HG02642 (cell line): Measurements from ENCODE around the gene MORC2.

Experiments
- ATAC-seq: cut with Tn5 transposase; IDR thresholded peaks from one replicate; pipeline ENCODE4 v1.9.1; 2021; ENCODE audit warnings: mild to moderate bottlenecking; ENCODE audit not compliant: unreplicated experiment, poor library complexity

The MORC2 gene

GRCh38 chr22:30953206-30953605, 15.4 kb downstream of the MORC2 start:
- no peak for ATAC-seq

DNA sequence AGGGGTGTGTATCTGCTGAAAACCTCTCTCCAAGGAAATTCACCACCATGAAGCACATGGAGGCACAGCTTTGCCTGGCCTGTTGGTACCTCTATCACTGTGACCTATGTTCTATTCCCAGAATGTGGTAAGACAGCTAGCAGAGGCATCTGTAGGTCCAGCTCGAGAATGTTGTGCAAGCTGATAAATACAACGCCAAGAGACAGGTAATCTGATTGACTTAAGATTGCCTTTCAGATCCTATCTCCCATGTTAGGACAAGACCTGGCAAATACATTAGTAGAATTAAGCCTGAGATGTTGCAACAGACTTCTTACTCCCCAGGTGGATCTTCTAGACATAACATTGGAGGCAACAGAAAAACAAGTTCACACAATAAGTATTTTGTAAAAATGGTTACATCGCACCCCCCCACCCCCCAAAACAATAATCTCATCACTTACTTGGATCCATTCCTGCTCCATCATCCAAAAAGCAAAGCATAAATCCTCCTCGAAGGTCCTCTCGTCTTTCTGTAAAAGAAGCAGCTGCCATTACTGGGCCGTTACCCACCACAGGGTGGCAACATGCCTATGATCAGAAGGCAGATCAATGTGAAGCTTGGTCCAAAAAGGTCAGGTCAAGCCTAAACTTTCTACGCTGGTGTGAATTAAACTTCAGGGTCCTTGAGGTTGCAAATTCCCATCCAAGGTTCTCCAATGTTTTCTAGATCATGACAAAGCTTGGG, 18.5 kb downstream of the MORC2 start:
- no peak for ATAC-seq

- ATAC-seq: no peak
Measured at GRCh38 chr22:30948930-30949342, 19.6 kb downstream of the MORC2 start.

DNA sequence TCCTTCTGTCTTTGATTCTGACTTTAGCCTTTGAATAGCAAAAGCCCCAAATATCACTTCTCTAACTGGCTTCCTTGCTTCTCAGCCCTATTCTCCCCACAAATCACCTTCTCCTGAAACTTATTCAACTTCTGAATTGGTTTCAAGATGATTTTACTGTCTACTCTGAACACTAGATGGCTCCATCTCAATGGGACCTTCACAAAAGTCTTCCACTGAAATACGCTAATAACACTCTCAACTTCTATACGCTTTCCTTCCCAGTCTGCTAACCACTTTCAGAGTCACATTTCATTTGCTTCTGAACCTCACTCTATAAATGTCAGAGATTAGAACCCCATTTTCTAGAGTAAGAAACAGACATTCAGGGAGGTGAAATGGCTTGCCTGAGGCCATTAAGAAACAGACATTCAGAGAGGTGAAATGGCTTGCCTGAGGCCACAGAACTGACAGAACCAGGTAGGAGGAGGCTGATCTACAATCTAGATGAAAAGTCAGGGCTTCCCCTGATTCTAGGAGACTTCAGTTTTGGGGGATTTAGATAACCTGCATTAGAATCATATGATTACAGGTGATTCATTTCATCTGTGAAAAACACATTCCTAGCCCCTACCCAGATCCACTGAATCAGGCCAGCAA, 20.6 kb downstream of the MORC2 start:
- ATAC-seq: no peak

DNA sequence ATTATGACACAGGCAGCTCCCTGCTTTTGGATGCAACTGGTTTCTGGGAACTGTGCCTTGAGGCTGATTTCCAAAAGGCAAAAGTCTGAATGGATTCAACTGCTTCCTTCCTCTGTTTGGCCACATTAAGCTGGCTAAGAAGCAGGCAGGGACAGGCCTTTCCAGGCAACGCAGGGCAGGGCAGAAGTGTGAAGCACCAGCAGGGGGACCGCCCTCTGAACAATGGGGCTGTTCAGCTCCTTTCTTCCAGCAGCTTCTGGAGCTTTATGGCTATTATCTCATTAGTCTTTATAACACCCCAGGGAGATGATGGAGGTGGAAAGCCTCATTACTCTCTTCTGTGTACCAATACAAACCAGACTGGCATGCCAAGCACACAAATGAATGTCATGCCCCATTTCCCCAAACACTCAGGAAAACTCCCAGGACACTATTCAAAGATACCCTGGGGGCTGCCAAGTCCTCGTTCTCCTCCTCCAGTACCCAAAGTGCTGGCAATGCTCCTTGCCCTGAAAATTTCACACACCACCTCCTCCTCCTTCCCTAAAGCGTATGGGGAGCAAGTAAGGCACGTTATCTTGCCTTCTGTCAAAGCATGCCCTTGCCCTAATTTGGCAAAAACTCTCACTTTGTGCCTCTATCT, 21.3 kb downstream of the MORC2 start:
- ATAC-seq: no peak

- no peak for ATAC-seq
Measured at GRCh38 chr22:30946354-30946753, 22.2 kb downstream of the MORC2 start.

- no peak for ATAC-seq
Measured at GRCh38 chr22:30945653-30946052, 22.9 kb downstream of the MORC2 start.

- ATAC-seq: no peak
Measured at GRCh38 chr22:30944986-30945385, 23.6 kb downstream of the MORC2 start.

GRCh38 chr22:30943368-30943767, 25.2 kb downstream of the MORC2 start:
- ATAC-seq: no peak

GRCh38 chr22:30941363-30941740, 27.2 kb downstream of the MORC2 start:
- ATAC-seq: no peak

- ATAC-seq: no peak
Measured at GRCh38 chr22:30940685-30941362, 27.8 kb downstream of the MORC2 start.

- ATAC-seq: no peak
Measured at GRCh38 chr22:30934053-30934452, 34.5 kb downstream of the MORC2 start.

DNA sequence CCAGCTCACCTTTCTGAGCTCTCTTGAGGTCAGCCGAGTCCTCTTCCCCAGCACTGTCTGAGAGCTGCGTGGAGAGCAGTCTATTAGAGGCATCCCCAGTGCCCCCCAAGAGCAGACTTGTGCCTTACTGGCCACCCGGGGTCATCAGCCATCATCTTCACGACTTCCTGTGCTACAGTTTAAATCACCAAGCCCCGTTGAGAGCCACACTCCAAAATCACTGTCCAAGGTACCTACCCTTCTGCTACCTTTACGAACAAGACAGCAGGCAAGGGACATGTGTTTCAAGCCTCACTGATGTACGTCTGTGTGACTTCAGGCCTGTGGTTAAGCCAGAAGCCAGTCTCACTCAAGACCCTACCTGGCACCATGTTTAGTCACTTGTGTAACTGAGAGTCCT, 35.1 kb downstream of the MORC2 start:
- ATAC-seq: no peak

GRCh38 chr22:30932661-30933060, 35.9 kb downstream of the MORC2 start:
- ATAC-seq: no peak

- ATAC-seq: no peak
Measured at GRCh38 chr22:30931541-30932300, 36.9 kb downstream of the MORC2 start.

DNA sequence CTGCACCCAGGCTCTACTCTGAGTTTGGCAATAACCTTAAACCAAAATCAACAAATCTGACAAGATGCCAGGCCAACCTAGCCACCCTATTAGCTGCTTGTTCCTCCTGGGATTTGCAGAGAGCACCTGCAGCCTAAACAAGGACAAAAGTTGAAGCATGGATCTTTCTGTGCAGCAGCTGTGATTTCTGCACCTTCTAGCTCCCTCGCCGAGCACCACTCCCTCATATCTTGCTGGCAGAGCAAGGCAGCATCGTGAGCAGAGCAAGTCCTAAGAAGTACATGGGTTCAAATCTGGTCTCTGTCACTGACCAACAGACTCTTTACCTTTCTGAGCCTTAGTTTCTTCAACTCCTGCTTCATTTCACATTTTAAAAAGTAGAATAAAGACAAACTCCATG, 38.3 kb downstream of the MORC2 start:
- ATAC-seq: no peak

- ATAC-seq: no peak
Measured at GRCh38 chr22:30928401-30928800, 40.2 kb downstream of the MORC2 start.

DNA sequence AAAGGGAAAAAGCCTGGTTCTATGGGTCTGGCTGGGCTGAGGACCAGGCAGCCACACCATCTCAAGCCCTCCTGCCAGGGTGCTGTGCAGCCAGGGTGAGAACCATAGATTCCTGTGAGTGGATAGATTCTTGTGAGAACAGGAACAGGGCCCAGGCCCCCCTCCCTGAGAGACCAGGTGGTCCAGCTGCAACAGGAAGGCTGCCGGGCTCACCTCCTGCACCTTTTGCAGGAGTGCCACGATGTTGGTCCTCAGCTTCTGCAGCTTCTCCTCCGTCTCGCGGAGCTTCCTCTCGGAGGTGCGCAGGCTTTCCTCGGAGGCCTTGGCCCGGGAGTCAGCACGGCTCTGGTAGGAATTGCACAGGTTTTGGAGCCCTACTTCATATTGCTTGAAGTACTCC, 40.8 kb downstream of the MORC2 start:
- no peak for ATAC-seq

- ATAC-seq: no peak
Measured at GRCh38 chr22:30926706-30927105, 41.9 kb downstream of the MORC2 start.

DNA sequence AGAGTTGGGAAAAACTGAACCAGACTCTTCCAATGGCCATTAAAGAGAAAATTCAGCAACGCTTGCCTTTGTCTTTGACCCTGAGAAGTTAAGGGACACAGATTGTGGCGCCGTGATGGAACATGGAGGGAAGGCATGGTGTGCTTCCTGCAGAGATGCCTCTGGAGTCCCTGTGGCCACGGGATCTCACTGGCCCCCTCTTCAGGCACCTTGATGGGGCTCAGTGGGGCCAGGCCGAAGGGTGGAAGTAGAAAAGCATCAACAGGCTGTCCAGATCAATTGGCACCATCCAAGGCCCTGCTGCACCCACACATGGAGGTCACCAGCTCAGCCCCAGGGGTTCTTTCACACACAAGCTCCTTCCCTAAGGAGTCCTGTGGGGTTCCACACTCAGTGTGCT, 42.9 kb downstream of the MORC2 start:
- ATAC-seq: no peak
